Measurements from ENCODE around the gene CTIF.

The CTIF gene

GRCh38 chr18:48888773-48889080 lies 349.9 kb downstream of the CTIF start:
- no peak overlapping the region for H3K4me2 ChIP-seq (ENCODE audit: low read length)
- H3K9ac ChIP-seq: no peak overlapping the region
- no peaks in the 10 kb centered on the region for H3K9me3 ChIP-seq (ENCODE audit: control insufficient read depth, low read length)
- H3K27me3 ChIP-seq (ENCODE audit: control insufficient read depth, insufficient read depth, low read length): no peaks in the 10 kb centered on the region
- no peaks in the 10 kb centered on the region for H3K4me1 ChIP-seq
- no peak for TF ChIP-seq CTCF (IDR thresholded peaks at IDR 0.05)
- no peaks in the 10 kb centered on the region for H3K36me3 ChIP-seq (ENCODE audit: control insufficient read depth, insufficient read depth, low read length)
- no peak overlapping the region for H3K27ac ChIP-seq
- no peak overlapping the region for H3K4me3 ChIP-seq (ENCODE audit: low read depth, low read length)
- no peaks in the 10 kb centered on the region for H3K79me2 ChIP-seq
- no peak overlapping the region for H2AFZ ChIP-seq

- Histone ChIP-seq H3K36me3 (ENCODE audit: control insufficient read depth, insufficient read depth, low read length) (no peaks in the 10 kb centered on the region), H3K4me1 (no peaks in the 10 kb centered on the region), H3K9ac (no peak overlapping the region), H3K27ac (no peak overlapping the region), H3K27me3 (ENCODE audit: control insufficient read depth, insufficient read depth, low read length) (no peaks in the 10 kb centered on the region), H3K9me3 (ENCODE audit: control insufficient read depth, low read length) (no peaks in the 10 kb centered on the region), H3K79me2 (no peaks in the 10 kb centered on the region), H2AFZ (no peak overlapping the region), H3K4me2 (ENCODE audit: low read length) (no peak overlapping the region), H3K4me3 (ENCODE audit: low read depth, low read length) (no peak overlapping the region)
- TF ChIP-seq CTCF (IDR thresholded peaks at IDR 0.05): no peak
Measured at GRCh38 chr18:48889115-48889941, 350.5 kb downstream of the CTIF start.

GRCh38 chr18:48889981-48890762 lies 351.3 kb downstream of the CTIF start:
- TF ChIP-seq CTCF (IDR thresholded peaks at IDR 0.05): no peak
- H3K79me2 ChIP-seq: no peaks in the 10 kb centered on the region
- no peaks in the 10 kb centered on the region for H3K9me3 ChIP-seq (ENCODE audit: control insufficient read depth, low read length)
- no peak overlapping the region for H3K9ac ChIP-seq
- H3K4me3 ChIP-seq (ENCODE audit: low read depth, low read length): no peak overlapping the region
- H2AFZ ChIP-seq: no peak overlapping the region
- no peaks in the 10 kb centered on the region for H3K36me3 ChIP-seq (ENCODE audit: control insufficient read depth, insufficient read depth, low read length)
- H3K4me2 ChIP-seq (ENCODE audit: low read length): no peak overlapping the region
- no peaks in the 10 kb centered on the region for H3K4me1 ChIP-seq
- H3K27me3 ChIP-seq (ENCODE audit: control insufficient read depth, insufficient read depth, low read length): no peaks in the 10 kb centered on the region
- H3K27ac ChIP-seq: no peak overlapping the region

- Histone ChIP-seq H3K9me3 (ENCODE audit: control insufficient read depth, low read length) (no peaks in the 10 kb centered on the region), H3K9ac (no peak overlapping the region), H3K4me2 (ENCODE audit: low read length) (no peak overlapping the region), H3K4me3 (ENCODE audit: low read depth, low read length) (no peak overlapping the region), H3K36me3 (ENCODE audit: control insufficient read depth, insufficient read depth, low read length) (no peaks in the 10 kb centered on the region), H2AFZ (no peak overlapping the region), H3K27ac (no peak overlapping the region), H3K27me3 (ENCODE audit: control insufficient read depth, insufficient read depth, low read length) (no peaks in the 10 kb centered on the region), H3K79me2 (no peaks in the 10 kb centered on the region), H3K4me1 (no peaks in the 10 kb centered on the region)
- no peak for TF ChIP-seq CTCF (IDR thresholded peaks at IDR 0.05)
Measured at GRCh38 chr18:48891721-48892120, 352.9 kb downstream of the CTIF start.
